Hindlimb muscle (tissue), 1 donor: ENCODE measurements around the gene ZNRF2. TPM values are rescaled to one million over a fixed set of nuclear protein-coding genes. Genes with fewer than 3 reads are reported as not detected.

ENCODE experiments used
- DNase-seq: peaks from one replicate; pipeline ENCODE4 v3.0.0-alpha.2; 2013
- polyA plus RNA-seq: library from polyadenylated mRNA; unstranded; fragments of 120-200 nt; gene quantifications from one replicate; pipeline ENCODE4 v1.2.1, GENCODE V29; 2013; ENCODE audit not compliant: insufficient read length

The ZNRF2 gene
- polyA plus RNA-seq, 1 donor = 12.5 TPM

DNA sequence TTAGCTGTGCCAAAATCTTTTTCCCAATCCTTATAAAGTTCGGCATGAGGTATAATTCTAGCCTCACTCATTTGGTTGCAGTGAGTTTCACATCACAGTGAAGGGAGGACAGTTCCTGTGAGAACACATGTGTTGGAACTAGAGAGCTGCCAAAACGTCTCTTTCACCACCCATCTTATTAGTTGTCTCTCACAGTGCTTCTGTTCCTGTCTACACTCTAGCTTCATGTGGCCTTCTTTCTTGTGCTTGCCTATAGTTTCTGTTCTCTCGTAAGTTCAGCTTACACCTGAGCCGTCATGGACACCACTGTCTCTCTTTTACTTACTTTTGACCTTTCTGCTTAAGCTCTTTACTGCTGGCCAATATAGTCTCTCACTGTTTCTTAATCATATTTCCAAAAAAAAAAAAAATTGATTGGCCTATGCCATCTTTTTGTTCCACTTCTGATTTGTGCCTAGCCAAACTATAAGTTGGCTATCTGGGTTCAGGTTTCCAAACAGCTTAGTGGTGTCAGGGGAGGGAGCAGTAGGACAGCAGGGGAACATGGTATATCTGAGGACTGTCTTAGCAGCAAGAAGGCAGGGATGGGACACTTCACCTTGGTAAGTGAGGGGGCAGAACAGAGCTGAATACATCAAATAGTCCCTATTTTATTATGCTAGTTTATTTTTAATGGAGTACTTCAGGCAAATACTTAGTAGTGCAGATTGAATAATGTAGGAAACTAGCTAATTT, 38.0 kb downstream of the ZNRF2 start:
- peak; percentile 32 for DNase-seq

DNA sequence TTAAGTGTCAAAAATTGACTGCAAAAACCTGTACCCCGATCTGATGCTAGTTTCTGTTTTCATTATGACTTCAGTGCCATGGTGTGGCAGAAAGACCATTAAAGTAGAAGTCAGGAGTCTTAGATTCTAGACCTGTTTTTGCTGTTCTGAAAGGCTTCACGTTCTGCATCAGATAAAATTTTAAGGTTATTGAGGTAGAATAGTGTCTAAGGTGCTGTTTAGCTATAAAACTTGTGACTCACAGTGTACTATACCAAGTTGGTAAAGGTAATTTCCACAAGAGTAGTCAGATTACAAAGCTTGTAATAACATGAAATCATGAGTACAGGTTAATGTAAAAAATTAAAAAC, 38.6 kb downstream of the ZNRF2 start:
- no peak for DNase-seq

DNA sequence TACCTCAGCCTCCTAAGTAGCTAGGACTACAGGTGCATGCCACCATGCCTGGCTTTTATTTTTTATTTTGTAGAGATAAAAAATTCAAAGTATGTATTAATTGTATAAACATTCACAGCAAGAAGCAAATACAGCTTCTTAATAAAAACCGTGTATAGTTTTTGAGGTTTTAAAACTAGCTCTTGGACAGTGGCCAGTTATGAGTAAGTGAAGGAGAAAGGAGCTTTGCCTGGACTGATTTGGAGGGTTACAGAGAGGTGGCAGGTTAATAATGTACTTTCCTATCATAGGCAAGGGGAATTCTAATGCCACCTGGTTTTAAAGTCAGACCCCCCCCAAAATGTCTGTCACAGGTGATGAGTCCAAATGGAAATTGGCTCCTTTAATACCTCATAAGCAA, 43.4 kb downstream of the ZNRF2 start:
- DNase-seq = no peak

DNA sequence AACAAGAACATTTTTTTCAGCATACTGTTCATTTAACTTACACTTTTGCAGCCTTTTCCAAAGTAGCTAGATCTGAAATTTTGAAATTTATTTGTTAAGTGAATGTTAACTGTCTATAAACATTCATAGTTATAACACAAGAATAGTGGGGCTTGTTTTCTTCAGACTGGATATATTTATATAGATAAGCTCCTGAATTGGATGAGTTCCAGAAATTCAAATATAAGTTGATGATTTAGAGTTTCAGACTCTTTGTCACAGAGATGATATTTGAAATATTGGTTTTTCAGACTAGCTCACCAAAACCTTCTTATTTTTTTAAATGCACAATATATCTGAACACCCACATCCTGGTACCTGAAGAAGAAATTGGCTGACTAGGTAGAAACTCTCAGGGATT, 44.0 kb downstream of the ZNRF2 start:
- DNase-seq = no peak

DNA sequence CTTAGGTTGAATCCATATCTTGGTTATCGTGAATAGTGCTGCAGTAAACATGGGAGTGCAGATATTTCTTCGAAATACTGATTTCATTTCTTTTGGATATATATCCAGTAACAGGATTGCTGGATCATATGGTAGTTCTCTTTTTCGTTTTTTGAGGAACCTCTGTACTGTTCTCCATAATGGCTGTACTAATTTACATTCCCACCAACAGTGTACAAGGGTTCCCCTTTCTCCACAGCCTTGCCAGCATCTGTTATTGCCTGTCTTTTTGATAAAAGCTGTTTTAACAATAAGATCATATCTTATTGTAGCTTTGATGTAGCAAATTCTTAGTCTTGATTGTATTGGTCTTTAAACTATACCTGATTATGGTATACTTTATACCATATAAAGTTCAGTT, 45.3 kb downstream of the ZNRF2 start:
- no peak for DNase-seq

DNA sequence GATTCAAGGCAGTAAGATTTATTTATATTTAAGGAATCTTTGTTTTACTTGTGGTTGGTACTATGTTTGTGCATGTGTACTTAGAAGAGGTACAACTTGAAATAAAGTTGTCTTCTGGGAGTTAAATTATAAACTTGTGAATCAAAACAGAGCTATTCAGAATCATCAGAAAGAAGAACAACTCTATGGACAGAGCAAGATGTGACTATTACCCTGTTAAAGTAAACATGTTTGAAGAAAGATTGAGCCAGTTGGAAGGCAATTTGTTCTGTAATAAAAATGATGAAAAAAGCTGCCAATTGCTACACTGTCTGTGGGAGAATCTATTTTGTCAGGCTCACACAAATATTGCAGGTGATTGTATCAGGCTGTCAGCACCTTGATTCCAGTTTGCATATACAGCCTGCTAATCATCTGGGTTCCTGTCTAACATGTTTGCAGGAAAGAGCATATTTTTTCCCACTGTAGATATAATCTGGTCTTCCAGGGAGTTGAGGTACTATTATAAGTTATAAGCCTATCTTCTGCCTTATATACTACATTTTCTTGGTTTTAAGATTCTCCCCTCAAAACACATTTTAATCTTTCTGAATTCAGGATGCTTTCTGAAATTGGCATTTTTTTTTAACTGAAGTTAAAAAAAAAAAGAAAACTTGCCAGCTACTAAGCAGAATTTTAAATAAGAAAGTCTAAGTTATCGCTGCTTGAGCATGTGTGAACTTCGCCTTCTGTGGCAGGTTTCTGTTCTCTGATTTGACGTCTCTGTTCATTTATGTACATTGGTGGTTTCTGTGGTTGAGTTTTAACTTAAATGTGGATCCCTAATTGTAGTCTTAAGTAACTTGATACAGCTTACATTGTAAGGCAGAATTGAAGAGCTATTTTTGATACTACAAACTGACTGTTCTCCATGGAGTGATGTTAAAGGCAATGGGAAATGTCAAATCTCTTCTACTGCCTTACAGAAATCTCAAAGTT, 46.0 kb downstream of the ZNRF2 start:
- DNase-seq = no peak

DNA sequence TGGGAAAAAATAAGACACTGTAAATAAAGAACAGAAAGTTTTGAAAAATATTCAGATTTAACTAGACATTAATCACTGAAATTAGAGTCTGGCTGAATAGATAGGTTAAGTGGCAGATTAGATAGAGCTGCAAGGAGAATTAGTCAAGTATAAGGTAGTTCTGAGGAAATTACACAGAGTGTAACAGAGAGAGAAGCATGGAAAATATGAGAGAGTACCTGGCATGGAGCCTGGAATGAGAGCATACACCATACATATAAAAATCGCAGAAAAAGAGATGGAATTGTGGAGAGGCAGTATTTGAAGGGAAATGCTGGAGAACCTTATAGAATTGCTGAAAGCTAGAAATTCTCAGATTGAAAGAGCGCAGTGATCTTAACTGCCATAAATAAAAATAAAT, 46.9 kb downstream of the ZNRF2 start:
- peak; percentile 17 for DNase-seq

DNA sequence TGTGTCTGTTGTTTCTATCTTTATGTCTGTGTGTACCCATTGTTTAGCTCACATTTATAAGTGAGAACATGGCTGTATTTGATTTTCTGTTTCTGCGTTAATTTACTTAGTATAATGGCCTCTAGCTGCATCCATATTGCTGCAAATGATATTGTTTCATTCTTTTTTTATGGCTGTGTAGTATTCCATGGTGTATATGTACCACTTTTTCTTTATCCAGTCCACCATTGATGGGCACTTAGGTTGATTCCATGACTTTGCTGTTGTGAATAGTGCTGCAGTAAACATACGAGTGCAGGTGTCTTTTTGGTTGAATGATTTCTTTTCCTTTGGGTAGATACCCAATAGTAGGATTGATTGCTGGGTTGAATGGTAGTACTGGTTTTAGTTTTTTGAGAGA, 48.2 kb downstream of the ZNRF2 start:
- DNase-seq = no peak

DNA sequence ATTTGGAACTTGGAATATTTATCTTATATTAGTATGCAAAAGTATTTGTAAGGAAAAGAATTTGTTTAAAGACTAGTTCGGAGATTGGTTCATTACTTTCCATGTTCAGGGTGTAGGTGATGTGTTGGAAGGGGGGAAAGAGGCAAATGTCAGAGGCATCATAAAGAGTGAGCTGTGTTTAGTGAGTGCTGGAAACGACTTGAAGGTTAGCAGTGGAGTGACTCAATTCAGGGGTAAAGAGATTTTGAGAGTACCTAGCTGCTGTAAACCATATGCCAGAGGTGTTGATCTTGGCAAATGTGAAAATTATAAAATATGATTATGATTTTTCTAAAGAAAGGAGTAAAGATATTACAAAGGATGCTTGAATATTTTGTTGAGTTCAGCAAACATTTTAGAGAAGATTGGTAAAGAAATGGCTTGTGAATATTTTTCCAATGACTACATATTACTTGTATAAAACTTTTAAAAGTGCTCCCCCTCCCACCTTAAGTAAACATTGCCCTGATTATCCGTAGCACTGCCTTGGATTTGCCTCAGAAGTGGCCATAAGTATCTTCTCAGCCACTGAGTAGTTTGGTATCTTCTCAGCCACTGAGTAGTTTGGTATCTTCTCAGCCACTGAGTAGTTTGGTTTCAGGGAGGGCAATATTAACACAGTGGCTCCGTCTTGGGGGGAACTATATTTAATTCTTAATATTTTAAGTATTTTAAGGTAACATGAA, 51.5 kb downstream of the ZNRF2 start:
- DNase-seq = no peak

DNA sequence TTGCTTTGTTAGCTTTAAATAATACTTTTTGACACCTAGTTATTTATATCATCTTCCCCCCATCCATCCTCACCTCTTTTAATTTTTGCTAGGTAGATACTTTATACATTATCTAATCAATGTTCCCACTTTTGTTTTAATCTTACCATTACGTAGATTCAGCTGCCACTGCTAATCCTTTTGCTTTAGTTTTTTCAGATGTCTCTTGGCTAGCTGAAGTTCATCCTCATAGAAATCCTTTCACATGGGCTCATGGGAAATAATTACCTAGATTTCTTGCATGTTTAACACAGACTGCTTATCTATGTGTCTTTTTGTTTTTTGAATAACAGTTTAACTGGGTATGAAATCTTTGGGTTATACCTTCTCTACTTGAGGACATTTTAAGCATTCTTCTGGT, 60.1 kb downstream of the ZNRF2 start:
- no peak for DNase-seq

DNA sequence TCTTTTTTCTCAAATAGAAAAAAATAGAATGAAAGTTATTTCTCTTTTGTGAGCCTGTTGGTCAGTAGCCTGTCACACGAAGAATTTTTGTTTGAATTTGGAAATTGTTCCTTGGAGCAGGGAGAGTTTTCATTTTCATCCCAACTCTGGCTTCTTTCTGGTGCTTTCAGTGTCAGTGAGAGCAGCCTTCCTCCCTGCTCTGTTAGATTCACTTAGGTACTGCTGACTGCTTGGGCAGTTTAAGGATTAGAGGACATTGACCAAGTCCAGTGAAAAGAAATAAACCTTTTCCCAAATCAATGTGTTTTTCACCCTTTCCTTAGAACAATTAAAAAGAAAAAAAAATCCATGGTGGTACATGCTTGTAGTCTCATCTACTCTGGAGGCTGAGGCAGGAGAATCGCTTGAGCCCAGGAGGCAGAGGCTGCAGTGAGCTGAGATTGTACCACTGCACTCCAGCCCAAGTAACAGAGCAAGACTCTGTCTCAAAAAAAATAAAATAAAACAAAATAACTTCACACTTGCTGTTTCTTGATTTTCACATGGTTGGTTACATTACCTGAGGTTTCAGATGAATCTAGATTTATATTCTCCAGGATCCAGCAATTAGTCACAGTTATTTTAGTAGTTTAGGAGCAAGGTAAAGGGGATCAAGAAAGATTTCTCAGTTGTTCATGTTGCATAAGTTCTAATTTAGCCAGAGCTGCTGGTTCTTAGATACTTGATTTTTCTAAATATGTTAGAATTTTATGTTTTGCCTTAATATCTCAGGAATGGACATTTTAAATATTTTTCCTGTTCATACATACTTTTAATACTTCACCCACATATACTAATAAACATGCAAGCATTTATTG, 63.1 kb downstream of the ZNRF2 start:
- no peak for DNase-seq

DNA sequence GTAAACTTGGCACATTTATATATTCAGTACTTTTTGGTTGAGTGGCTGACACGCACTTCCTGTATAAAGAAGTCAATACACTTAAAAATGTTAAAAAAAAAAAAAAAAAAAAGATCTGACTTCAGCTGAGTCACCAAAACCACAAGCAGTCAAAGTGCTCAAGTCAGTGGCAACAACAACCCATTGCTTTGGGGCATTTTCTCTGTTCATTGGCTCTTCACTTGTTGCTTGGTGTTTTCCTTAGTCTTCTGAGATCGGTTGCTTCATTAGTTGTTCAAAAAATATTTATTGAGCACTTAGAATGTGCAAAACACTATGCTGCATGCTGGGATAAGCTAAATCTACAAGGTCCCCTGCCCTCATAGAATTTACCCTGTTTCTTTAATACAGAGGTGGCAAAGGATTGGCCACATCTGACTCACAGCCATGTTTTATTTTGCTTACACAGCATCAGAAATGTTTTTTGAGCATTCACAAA, 63.7 kb downstream of the ZNRF2 start:
- no peak for DNase-seq

DNA sequence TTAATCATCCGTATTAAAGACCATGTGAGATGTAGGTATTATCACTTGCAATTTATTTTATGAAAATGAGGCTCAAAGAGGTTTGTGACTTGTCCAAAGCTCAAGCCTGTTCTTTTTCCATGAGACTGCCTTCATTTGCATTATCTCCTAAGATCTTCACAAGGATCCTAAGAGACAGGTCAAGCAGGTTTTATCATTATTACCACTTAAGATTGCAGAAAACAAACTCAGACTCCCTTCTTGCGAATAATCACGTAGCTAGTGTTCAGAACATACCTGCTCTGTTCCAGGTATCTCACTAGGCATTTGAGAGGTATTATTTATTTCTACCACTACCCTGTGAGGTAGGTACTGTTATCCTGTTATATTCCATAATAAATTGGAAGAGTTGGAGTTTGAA, 64.8 kb downstream of the ZNRF2 start:
- DNase-seq = no peak

DNA sequence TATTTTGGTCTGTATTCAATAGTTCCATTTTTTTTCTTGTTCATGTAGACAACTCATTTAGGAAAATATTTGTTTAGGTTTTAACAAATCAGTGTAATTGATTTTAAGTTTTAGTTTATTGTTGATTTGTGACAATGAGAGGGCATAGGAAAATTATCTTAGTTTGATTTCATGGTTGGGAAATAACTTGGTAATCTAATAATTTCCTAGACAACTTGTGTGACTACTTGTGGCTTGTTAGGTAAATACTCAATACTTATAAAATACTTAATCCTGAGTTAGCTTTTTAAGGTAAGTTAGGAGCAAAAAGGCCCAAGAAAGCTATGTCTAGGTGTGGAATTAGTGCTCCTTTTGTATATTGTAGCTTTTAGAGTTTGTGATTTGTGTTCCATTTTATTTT, 65.4 kb downstream of the ZNRF2 start:
- DNase-seq = no peak

DNA sequence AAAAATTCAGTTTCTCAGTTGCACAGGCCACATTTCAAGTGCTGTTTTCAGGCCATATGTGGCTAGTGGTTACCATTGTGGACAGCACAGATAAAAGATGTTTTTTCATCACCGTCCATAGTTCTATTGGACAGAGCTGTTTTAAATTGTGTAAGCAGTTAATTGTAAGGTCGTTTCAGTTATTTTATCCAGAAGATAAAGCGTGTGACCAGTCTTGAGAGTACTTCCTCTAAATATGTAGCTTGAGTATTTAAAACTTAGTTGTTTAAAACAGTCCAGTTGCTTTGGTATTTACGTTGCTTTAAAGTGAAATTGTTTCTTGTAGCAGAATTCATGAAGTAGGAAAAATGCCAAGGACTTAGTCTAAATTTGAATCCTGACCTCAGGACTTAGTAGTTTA, 66.9 kb downstream of the ZNRF2 start:
- no peak for DNase-seq

DNA sequence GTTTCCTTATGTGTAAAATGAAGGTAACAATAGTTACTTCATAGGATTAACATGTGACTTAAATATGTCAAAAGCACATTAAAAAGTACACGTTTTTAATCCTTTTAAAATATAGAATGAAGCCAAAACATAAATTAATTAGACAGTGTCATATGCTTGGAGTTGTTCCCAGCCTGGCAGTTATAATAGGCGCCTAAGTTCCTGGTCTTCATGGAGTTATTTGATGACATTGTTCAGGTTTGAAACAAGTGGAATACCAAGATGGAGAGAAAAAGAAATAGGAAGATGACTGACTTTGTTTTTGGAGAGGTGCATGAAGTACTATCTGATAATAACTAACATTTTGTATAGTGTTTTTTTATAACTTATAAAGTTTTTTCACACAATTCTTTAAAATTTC, 67.3 kb downstream of the ZNRF2 start:
- DNase-seq = no peak

DNA sequence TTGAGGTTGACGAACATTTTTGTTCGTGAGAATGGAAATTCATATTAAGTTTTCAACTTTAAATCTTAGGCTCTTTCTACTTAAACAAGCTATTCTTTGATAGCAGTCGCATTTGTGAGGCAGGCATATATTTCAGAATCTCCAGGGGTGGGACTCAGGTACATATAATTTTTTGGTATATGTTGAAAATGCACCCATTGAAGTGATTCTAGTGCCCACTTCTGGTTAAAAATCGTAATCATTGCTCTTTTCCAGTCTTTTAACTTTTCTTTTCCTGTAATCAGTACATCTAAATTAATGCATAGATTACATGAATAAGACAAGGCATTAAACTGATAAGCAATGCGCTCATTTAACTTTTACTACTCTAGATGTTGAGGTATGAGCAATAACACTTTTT, 67.8 kb downstream of the ZNRF2 start:
- DNase-seq = no peak

DNA sequence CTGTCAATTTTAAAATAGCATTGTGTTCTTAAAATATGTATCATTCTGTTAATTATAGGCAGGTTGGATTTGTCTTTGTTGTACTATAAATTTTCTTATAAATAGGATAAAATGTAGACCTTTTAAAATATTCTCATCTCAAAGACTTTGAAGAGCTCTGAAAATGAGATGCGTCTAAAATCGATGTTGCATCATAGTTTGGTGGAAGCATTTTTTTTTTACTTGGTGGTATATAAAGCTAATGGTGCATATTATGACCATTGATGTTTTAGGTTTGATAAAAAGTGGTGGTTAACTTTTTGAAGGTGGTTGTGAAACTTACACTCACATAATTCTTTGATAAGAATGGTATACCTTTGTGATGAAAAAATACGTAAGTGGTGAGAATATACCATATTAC, 69.1 kb downstream of the ZNRF2 start:
- DNase-seq = no peak

DNA sequence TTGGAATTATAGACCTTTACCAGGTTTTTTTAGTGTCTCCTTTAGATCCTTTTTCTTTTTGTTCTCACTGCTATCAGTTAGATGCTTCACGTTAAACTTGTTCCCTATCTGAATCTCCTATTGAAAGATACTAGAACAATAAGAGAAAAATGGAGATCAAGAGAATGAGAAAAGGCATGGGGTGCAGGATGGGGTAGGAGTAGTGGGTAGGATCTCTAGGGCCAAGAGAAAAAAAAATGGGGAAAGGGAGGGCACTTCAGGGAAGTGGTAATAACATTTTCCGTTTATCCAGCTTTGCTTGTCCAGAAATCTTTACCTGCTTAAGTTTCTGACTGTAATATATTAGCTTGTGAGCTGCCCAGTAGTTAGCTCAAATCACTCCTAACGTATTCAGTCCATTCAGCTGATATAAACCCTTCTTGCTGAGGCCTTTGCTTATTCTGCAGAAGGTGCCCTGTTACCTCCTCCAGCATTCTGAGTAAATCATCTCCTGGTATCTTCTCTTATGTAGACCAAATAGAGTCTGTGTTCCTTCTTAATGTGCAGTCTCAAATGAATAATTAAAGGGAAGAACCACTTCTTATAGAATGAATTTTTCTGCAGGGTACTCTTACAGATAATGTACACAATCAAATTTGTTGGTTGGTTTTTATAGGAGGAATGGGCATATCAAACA, 69.7 kb downstream of the ZNRF2 start:
- no peak for DNase-seq

DNA sequence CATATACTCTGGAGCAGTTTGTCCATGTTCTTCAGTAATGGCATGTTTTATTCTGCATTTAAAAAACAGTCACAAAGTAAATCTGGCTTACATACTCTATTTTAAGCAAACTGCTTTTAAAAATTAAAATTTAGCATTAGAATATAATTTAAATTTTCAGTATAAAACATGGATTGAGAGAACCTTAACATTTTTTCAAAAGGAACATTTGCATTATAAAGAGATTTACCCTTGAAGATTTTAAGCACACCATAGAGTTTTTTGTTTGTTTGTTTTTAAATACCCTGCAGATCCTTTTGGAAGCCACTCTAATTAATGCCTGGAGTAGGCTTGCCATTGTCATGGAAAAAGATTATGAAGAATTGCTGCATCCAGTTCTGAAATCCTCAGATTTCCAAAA, 70.4 kb downstream of the ZNRF2 start:
- DNase-seq = no peak

DNA sequence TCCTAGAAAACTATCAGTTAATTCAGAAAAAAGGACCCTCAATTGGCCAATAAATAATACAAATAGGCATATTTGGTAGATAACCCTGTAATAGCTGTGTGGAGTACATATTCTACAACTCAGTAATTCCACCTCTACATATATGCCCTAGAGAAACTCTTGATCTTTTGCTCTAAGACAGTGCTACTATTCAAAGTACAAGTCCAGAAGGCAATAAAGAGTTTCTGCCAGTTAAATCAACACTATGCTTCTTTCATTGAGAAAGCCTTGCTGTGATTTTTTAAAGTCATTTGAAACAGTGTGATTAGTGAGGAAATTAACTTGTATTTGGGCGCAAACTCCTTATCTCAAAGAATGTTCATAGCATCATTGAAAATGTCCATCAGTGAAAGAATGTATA, 75.6 kb downstream of the ZNRF2 start:
- DNase-seq = no peak
